Hepatic stellate cell (primary cell): Measurements from ENCODE around the gene SNTG2.

Experiments
- DNase-seq: peaks from one replicate; pipeline ENCODE4 v3.0.0; 2011; ENCODE audit warnings: low spot score

Gene SNTG2

GRCh38 chr2:1283020-1283801 lies 332.6 kb downstream of the SNTG2 start:
- no peak for DNase-seq

GRCh38 chr2:1283871-1284270 lies 333.2 kb downstream of the SNTG2 start:
- DNase-seq: no peak

- no peak for DNase-seq
These were observed 336.3 kb downstream of the SNTG2 start for GRCh38 chr2:1286929-1287328.

GRCh38 chr2:1287427-1287826 lies 336.8 kb downstream of the SNTG2 start:
- DNase-seq: no peak

- DNase-seq: no peak
These were observed 344.3 kb downstream of the SNTG2 start for GRCh38 chr2:1294900-1295299.

GRCh38 chr2:1295740-1296139 lies 345.1 kb downstream of the SNTG2 start:
- no peak for DNase-seq

GRCh38 chr2:1297372-1298159 lies 346.9 kb downstream of the SNTG2 start:
- DNase-seq: no peak

- DNase-seq: no peak
These were observed 348.4 kb downstream of the SNTG2 start for GRCh38 chr2:1299043-1299442.

- DNase-seq: no peak
These were observed 349.6 kb downstream of the SNTG2 start for GRCh38 chr2:1300284-1300683.

GRCh38 chr2:1301056-1301455 lies 350.4 kb downstream of the SNTG2 start:
- DNase-seq: no peak

- no peak for DNase-seq
These were observed 354.8 kb downstream of the SNTG2 start for GRCh38 chr2:1305342-1306013.

GRCh38 chr2:1306014-1306686 lies 355.5 kb downstream of the SNTG2 start:
- DNase-seq: no peak

- no peak for DNase-seq
These were observed 356.3 kb downstream of the SNTG2 start for GRCh38 chr2:1306687-1307516.

GRCh38 chr2:1307670-1308069 lies 357.0 kb downstream of the SNTG2 start:
- DNase-seq: no peak

GRCh38 chr2:1308678-1309077 lies 358.0 kb downstream of the SNTG2 start:
- no peak for DNase-seq

- DNase-seq: no peak
These were observed 358.9 kb downstream of the SNTG2 start for GRCh38 chr2:1309507-1309906.

GRCh38 chr2:1310202-1310601 lies 359.6 kb downstream of the SNTG2 start:
- no peak for DNase-seq

GRCh38 chr2:1310866-1311265 lies 360.2 kb downstream of the SNTG2 start:
- DNase-seq: no peak

GRCh38 chr2:1313240-1313924 lies 362.7 kb downstream of the SNTG2 start:
- no peak for DNase-seq

- no peak for DNase-seq
These were observed 363.6 kb downstream of the SNTG2 start for GRCh38 chr2:1314254-1314653.
